Brain microvascular endothelial cell (primary cell): ENCODE measurements around the gene NRXN2.

Source experiments
- DNase-seq: peaks from one replicate; pipeline ENCODE4 v3.0.0-alpha.2; 2020
- H3K27ac ChIP-seq: fragments of 250-450 bp; sonication (Bioruptor Pico); 2 replicates; pipeline ENCODE4 v1.5.1; 2020; ENCODE audit warnings: mild to moderate bottlenecking, moderate library complexity
- H3K27me3 ChIP-seq: fragments of 250-450 bp; sonication (Bioruptor Pico); replicated peaks from 2 replicates; pipeline ENCODE4 v1.5.1; 2020; ENCODE audit warnings: mild to moderate bottlenecking
- H3K36me3 ChIP-seq: fragments of 250-450 bp; sonication (Bioruptor Pico); replicated peaks from 2 replicates; pipeline ENCODE4 v1.5.1; 2020; ENCODE audit warnings: mild to moderate bottlenecking
- H3K4me3 ChIP-seq: 2 replicates; pipeline ENCODE4 v1.5.1; 2011; ENCODE audit warnings: low read depth, mild to moderate bottlenecking, control low read depth, low read length, moderate library complexity
- in situ Hi-C: cut with HindIII; loops from 2 replicates; pipeline ENCODE4 v1.10.0; 2017; ENCODE audit warnings: low sequenced_read_pairs, low pct_ligation_motif_present
- TF ChIP-seq, protein P1 (sequence below): IDR thresholded peaks from 2 replicates; pipeline ENCODE4 v1.5.1; 2011; ENCODE audit warnings: low read depth, mild to moderate bottlenecking, moderate library complexity, low read length, control low read depth, inconsistent platforms; ENCODE audit errors: missing control alignments

Gene NRXN2

DNA sequence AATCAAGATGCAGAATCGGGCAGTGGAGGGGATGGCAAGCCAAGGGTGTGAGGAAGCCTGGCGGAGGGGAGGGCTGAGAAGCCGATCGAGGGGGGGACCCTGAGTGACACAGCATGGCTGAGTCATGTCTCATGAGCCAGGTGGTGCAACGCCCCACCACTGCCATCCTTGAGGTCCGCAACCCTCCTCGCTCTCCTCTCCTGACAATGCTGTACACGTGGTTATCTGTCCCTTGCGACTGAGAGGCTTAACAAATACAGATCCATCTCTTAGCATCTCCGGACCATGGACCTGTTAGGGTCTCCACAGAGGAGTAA, 117.8 kb downstream of the NRXN2 start:
- TF ChIP-seq, protein P1, sequence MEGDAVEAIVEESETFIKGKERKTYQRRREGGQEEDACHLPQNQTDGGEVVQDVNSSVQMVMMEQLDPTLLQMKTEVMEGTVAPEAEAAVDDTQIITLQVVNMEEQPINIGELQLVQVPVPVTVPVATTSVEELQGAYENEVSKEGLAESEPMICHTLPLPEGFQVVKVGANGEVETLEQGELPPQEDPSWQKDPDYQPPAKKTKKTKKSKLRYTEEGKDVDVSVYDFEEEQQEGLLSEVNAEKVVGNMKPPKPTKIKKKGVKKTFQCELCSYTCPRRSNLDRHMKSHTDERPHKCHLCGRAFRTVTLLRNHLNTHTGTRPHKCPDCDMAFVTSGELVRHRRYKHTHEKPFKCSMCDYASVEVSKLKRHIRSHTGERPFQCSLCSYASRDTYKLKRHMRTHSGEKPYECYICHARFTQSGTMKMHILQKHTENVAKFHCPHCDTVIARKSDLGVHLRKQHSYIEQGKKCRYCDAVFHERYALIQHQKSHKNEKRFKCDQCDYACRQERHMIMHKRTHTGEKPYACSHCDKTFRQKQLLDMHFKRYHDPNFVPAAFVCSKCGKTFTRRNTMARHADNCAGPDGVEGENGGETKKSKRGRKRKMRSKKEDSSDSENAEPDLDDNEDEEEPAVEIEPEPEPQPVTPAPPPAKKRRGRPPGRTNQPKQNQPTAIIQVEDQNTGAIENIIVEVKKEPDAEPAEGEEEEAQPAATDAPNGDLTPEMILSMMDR, result no peak
- in situ Hi-C loops, result no loop called here

DNA sequence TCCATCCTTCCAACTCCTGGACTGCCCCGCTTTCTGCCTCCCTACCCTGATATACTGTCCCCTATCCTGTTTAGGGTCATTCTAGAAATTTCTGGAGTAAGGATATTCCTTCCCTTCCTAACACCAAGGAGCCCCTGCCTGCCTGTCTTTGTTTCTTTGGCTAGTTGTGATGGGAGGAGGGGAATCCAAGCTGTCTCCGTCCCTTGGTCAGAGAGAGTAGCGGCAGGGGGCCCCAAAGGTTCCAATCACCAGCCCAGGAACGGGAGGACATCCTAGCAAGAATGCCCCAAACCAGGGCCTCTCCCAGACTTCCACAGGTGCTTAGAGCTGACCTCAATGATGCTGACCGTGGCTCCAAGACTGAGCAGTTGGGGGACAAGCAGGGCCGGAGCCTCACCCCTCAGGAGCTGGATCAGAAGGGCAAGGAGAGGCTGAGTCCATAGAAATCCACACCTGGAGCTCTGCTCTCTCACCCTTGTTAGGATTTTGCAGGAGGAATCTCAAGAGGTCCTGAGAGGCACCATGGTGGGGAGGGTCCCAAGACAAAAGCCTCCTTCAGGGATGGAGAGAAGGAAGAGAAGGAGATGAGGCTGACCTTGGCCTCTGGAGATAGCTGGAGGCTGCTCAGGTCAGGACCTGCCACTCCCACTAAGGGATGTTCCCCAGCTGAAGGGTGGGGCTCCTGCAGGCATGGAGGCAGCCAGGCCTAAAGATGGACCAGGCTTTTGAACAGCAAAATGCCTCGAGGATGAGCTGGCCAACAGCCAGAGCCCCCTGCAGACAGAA, 118.3 kb downstream of the NRXN2 start:
- Histone ChIP-seq H3K27me3 (peaks cover 16% of the 10 kb centered on the region), H3K4me3 (no peak overlapping the region), H3K36me3 (no peaks in the 10 kb centered on the region), H3K27ac (no peak overlapping the region)
- no peak for DNase-seq
- TF ChIP-seq, protein P1, result no peak
- in situ Hi-C loops, result no loop called here

More for the DNA sequence above, 117.8 kb downstream of the NRXN2 start:
- no peak for DNase-seq
- no peak overlapping the region for H3K4me3 ChIP-seq
- H3K27me3 ChIP-seq, result peaks cover 16% of the 10 kb centered on the region
- H3K36me3 ChIP-seq, result no peaks in the 10 kb centered on the region
- H3K27ac ChIP-seq, result no peak overlapping the region

DNA sequence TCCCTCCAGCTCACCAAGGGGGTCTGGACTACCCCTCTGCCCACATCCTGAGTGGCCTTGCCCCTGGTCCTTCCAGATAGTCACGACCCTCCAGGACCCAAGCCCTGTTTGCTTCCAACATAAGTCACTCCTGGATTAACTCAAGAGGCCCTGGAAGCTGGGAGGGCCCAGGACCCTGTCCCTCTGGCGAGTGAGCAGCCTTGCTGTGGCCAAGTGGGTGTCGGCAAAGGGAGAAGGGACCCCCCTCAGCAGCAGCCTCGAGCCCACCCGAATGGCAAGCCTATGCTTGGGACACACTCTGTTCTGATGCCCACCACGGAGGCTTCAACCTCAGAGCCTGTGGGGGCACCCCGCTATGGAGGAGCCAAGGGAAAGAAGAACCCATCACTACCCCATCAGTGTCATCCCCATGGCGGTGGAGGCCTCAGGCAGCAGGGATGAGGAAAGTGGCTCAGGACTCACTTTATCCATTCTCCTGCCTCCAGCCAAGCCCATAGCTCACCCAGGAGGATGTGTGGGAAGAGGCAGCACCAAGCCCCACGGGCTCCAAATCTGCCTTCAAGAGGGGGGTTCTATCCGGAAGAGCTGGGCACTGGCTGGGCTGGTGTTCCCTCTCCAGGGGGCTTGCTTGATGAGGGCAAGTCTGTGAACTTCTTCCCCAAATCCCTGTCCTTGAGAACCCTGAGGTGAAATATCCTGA, 119.4 kb downstream of the NRXN2 start:
- in situ Hi-C loops, result no loop called here
- DNase-seq, result no peak
- no peak overlapping the region for H3K27ac ChIP-seq
- no peak overlapping the region for H3K4me3 ChIP-seq
- H3K27me3 ChIP-seq, result peaks cover 13% of the 10 kb centered on the region
- TF ChIP-seq, protein P1, result no peak
- H3K36me3 ChIP-seq, result no peaks in the 10 kb centered on the region

DNA sequence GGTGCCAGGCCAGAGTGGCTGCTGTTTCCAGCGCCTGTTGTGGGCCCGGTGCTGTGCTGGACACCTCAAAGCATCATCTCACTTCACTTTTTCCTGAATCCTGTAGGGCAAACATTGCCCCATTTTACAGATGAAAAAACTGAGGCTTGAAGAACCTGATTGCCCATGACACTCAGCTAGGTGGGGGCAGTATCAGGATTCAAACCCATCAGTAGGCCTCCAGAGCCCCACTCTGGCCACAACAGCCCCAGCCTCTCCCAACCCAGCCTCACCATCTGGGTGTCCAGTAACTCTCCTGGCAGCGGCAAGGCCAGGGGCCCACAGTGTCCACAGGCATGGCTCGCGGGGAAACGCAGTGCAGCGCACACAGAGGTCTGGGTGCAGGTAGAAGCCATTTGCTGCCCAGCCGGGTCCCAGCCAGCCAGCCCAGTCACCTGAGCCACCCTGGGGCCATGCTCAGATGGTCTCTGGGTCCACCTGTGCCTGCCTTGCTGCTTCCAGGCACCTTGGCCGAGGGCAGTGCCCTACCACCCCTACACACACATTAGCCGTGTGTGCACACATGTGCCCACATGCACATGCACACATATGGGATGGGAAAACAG, 120.4 kb downstream of the NRXN2 start:
- in situ Hi-C loops, result no loop called here
- DNase-seq, result no peak
- Histone ChIP-seq H3K36me3 (no peaks in the 10 kb centered on the region), H3K4me3 (no peak overlapping the region), H3K27me3 (peaks cover 10% of the 10 kb centered on the region), H3K27ac (no peak overlapping the region)
- TF ChIP-seq, protein P1, result no peak

DNA sequence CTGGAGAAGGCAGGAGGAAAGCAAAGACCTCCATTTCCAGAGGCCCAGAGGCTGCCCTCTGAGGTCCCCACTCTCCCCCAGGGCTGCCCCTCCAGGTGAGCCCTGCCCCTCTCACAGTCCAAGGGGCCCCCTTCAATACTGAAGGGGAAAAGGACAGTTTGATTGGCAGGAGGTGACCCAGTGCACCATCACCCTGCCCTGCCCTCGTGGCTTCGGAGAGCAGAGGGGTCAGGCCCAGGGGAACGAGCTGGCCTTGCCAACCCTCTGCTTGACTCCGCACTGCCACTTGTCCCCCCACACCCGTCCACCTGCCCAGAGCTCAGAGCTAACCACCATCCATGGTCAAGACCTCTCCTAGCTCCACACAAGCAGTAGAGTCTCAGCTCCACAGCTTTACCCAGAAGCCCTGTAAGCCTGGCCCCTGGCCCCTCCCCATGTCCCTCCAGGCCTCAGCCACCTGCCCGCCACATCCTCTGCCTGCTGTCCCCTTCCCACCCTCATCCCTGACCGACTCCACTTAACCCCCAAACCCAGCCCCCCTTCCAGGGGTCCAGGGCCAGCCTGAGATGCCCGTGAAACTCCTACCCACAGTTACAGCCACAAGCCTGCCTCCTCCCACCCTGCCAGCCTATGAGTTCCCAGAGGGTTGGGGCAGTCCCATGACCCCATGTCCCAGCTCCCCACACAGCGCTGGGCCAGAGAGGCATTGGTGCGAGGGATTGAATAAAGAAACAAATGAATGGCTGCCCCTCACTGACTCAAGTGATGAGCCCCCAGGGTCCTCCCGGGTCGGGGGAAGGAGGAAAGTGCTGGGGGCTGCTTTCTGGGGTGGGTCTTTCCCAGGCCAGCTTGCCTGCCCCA, 121.2 kb downstream of the NRXN2 start:
- Histone ChIP-seq H3K27me3 (peaks cover 10% of the 10 kb centered on the region), H3K4me3 (no peak overlapping the region), H3K36me3 (no peaks in the 10 kb centered on the region), H3K27ac (no peak overlapping the region)
- DNase-seq, result no peak
- TF ChIP-seq, protein P1, result no peak
- in situ Hi-C loops, result no loop called here
